Stomach smooth muscle (tissue), 2 donors: ENCODE data around the gene TTC13.
"Not testable (repeated sequence)": the region's sequence is repeated elsewhere in the genome, so short reads cannot be mapped to it uniquely, and the experiment has no call there.

ENCODE experiments used
- H3K27ac ChIP-seq: one replicate; pipeline ENCODE4 v1.7.0; 2013; ENCODE audit warnings: mild to moderate bottlenecking, low read length, inconsistent platforms
- H3K27me3 ChIP-seq, 2 donors: one replicate each; pipeline ENCODE4 v1.7.0; 2013; ENCODE audit warnings: low read length in 2 of 2; ENCODE audit not compliant: insufficient read depth in 2 of 2, control insufficient read depth in 1 of 2
- H3K36me3 ChIP-seq, 2 donors: one replicate each; pipeline ENCODE4 v1.7.0; 2013; ENCODE audit warnings: low read length in 2 of 2; ENCODE audit not compliant: control insufficient read depth in 2 of 2, insufficient read depth in 2 of 2
- H3K4me1 ChIP-seq: one replicate; pipeline ENCODE4 v1.7.0; 2013; ENCODE audit warnings: low read length; ENCODE audit not compliant: control insufficient read depth, insufficient read depth
- H3K4me3 ChIP-seq, 2 donors: one replicate each; pipeline ENCODE4 v1.7.0; 2013; ENCODE audit warnings: low read length in 2 of 2
- H3K9ac ChIP-seq, 2 donors: one replicate each; pipeline ENCODE4 v1.7.0; 2013; ENCODE audit warnings: low read length in 2 of 2, mild to moderate bottlenecking in 1 of 2
- H3K9me3 ChIP-seq, 2 donors: one replicate each; pipeline ENCODE4 v1.7.0; 2013; ENCODE audit warnings: low read length in 2 of 2; ENCODE audit not compliant: control insufficient read depth in 2 of 2
- donor health status: healthy.
- donor health status: Pancreatic carcinoma.

The TTC13 gene

DNA sequence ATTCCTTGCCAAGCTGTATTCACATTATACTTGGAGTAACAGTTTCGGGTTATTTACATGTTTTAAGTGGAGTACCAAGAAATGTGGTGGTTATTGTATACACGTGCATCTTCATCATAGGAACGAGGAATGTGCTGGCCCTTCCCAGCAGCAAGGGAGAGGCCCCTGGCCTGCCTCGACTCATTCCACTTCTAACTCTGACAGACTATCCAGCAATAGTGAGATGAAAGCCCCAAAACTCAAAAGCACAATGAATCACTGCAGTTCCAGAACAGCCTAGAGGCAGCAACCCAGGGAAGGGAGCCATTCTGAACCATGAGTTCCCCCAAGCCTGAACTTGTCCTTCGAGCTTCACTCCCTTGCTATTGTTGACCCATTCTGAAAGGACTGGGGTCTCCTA is 38.3 kb upstream of the TTC13 start:
- Histone ChIP-seq H3K4me1 (no peaks in the 10 kb centered on the region), H3K36me3 (no peaks in the 10 kb centered on the region), H3K27ac (no peak overlapping the region)

DNA sequence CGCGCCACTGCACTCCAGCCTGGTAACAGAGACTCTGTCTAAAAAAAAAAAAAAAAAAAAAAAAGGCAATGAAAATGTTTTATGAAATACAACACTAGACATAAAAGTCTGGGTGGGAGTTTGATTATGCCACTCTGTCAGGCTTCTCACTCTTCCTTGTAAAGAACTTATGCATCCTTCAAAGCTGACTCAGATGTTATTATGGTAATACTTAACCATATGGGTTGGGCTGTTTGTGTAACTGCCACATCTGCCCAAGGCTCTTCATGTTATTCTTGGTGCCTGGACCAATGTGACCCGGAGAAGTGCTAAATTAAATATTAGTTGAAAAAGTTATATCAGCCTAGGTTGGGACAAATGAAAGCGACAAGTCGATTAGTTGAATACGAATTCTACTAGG is 37.6 kb upstream of the TTC13 start:
- Histone ChIP-seq H3K27ac (no peak overlapping the region), H3K27me3 (no peaks in the 10 kb centered on the region), H3K9ac (no peak overlapping the region), H3K4me3 (no peak overlapping the region), H3K9me3 (peaks cover 0 to 6% of the 10 kb centered on the region in 2 donors), H3K4me1 (no peaks in the 10 kb centered on the region), H3K36me3 (no peaks in the 10 kb centered on the region)

More for the DNA sequence above, 38.3 kb upstream of the TTC13 start:
- H3K27me3 ChIP-seq: no peaks in the 10 kb centered on the region
- H3K9ac ChIP-seq: no peak overlapping the region
- no peaks in the 10 kb centered on the region for H3K9me3 ChIP-seq
- no peak overlapping the region for H3K4me3 ChIP-seq

- Histone ChIP-seq H3K36me3 (no peaks in the 10 kb centered on the region), H3K4me1 (no peaks in the 10 kb centered on the region), H3K4me3 (no peak overlapping the region), H3K27me3 (no peaks in the 10 kb centered on the region), H3K9ac (no peak overlapping the region), H3K27ac (no peak overlapping the region), H3K9me3 (peaks cover 0 to 6% of the 10 kb centered on the region in 2 donors)
Measured at GRCh38 chr1:231013391-231014015, 34.8 kb upstream of the TTC13 start.

DNA sequence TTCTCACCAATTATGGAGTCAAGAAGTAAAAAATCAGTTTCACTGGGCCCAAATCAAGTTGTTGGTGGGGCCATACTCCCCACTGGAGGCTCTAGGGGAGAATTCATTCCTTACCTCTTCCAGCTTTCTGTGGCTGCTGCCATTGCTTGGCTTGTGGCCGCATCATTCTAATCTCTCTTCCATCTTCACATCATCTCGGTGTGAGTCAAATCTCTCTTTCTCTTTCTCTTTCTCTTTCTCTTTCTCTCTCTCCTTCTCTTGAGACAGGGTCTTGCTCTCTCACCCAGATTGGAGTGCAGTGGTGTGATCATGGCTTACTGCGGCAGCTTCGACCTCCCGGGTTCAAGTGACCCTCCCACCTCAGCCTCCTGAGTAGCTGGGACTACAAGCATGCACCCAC is 33.3 kb upstream of the TTC13 start:
- no peak overlapping the region for H3K4me3 ChIP-seq
- no peak overlapping the region for H3K27ac ChIP-seq
- H3K4me1 ChIP-seq: no peaks in the 10 kb centered on the region
- no peaks in the 10 kb centered on the region for H3K36me3 ChIP-seq
- no peak overlapping the region for H3K9ac ChIP-seq
- H3K27me3 ChIP-seq: no peaks in the 10 kb centered on the region
- H3K9me3 ChIP-seq: peaks cover 2 to 6% of the 10 kb centered on the region in 2 donors

GRCh38 chr1:231011360-231011759 is 32.7 kb upstream of the TTC13 start:
- Histone ChIP-seq H3K27ac (no peak overlapping the region), H3K4me1 (no peaks in the 10 kb centered on the region), H3K4me3 (no peak overlapping the region), H3K36me3 (no peaks in the 10 kb centered on the region), H3K27me3 (no peaks in the 10 kb centered on the region), H3K9ac (no peak overlapping the region), H3K9me3 (peaks cover 2 to 6% of the 10 kb centered on the region in 2 donors)

GRCh38 chr1:231007535-231007934 is 28.9 kb upstream of the TTC13 start:
- not testable (repeated sequence) for H3K4me3 ChIP-seq, H3K36me3 ChIP-seq, H3K4me1 ChIP-seq, H3K9ac ChIP-seq, H3K27ac ChIP-seq, H3K9me3 ChIP-seq, H3K27me3 ChIP-seq

GRCh38 chr1:231001892-231002291 is 23.2 kb upstream of the TTC13 start:
- Histone ChIP-seq H3K36me3 (peaks cover 42 to 44% of the 10 kb centered on the region in 2 donors), H3K9me3 (peaks cover 0 to 5% of the 10 kb centered on the region in 2 donors), H3K4me1 (no peaks in the 10 kb centered on the region), H3K4me3 (no peak overlapping the region), H3K27me3 (no peaks in the 10 kb centered on the region), H3K9ac (no peak overlapping the region), H3K27ac (no peak overlapping the region)

- H3K4me1 ChIP-seq: no peaks in the 10 kb centered on the region
- peaks cover 42 to 55% of the 10 kb centered on the region in 2 donors for H3K36me3 ChIP-seq
- peaks cover 0 to 5% of the 10 kb centered on the region in 2 donors for H3K9me3 ChIP-seq
- no peak overlapping the region for H3K9ac ChIP-seq
- H3K27me3 ChIP-seq: no peaks in the 10 kb centered on the region
- H3K27ac ChIP-seq: no peak overlapping the region
- no peak overlapping the region for H3K4me3 ChIP-seq
Measured at GRCh38 chr1:231000639-231001038, 22.0 kb upstream of the TTC13 start.

DNA sequence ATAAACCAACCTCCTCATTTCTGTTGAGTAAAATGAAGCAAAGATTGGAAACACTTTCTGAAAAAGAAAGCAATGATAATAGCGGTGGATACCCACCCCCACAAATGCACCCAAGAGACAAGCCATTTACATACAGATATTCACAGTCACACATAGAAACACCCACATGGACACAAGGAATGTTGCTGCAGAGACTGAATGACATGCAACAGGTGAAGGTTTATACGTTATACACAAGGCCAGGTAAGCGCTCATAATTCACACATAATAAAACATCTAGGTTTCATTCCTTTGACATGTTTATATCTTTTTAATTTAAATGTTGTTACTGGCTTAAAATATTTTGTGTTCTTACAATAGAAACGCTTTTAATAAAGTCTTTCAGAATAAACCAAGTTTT is 21.5 kb upstream of the TTC13 start:
- Histone ChIP-seq H3K9ac (no peak overlapping the region), H3K4me1 (no peaks in the 10 kb centered on the region), H3K27me3 (no peaks in the 10 kb centered on the region), H3K4me3 (no peak overlapping the region), H3K36me3 (peaks cover 42 to 56% of the 10 kb centered on the region in 2 donors), H3K9me3 (peaks cover 0 to 5% of the 10 kb centered on the region in 2 donors), H3K27ac (no peak overlapping the region)

GRCh38 chr1:230994860-230995259 is 16.2 kb upstream of the TTC13 start:
- Histone ChIP-seq H3K27me3 (no peaks in the 10 kb centered on the region), H3K4me3 (no peak overlapping the region), H3K9ac (no peak overlapping the region), H3K36me3 (peaks cover 48 to 52% of the 10 kb centered on the region in 2 donors), H3K4me1 (no peaks in the 10 kb centered on the region), H3K9me3 (no peaks in the 10 kb centered on the region), H3K27ac (no peak overlapping the region)

DNA sequence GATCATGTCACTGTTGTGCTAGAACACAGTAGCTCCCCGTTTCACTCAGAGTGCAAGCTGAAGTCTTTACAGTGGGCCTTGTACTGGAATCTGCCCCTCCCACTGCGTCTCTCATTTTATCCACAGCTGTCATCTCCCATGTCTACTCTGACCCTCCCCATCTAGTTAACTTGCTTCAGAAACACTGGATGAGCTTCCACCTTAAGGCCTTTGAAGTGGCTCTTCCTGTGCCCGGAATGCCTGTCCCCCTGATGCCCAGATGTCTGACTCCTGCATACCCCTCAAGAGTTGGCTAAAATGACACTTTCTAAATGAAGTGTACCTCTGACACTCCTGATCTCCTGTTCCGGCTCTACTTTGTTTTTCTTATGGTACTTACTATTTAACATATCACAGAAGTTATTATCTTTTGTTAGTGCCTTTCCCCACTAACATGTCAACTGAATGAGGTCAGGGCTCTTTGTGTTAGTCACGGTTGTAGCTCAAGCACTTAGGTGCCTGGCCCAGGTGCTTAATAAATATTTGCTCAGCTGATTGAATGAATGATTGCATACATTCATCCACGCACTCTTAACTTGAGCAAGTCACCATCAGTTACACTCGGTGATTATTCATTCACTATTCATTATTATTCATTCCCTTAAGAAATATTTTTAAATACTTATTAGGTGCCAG is 13.6 kb upstream of the TTC13 start:
- no peak overlapping the region for H3K9ac ChIP-seq
- no peaks in the 10 kb centered on the region for H3K9me3 ChIP-seq
- no peaks in the 10 kb centered on the region for H3K27me3 ChIP-seq
- no peak overlapping the region for H3K4me3 ChIP-seq
- H3K27ac ChIP-seq: no peak overlapping the region
- peaks cover 24 to 26% of the 10 kb centered on the region in 2 donors for H3K36me3 ChIP-seq
- no peaks in the 10 kb centered on the region for H3K4me1 ChIP-seq
